ENCODE results near the gene GNG7.
"Not testable (repeated sequence)": the region's sequence is repeated elsewhere in the genome, so short reads cannot be mapped to it uniquely, and the experiment has no call there.

GNG7 gene

DNA sequence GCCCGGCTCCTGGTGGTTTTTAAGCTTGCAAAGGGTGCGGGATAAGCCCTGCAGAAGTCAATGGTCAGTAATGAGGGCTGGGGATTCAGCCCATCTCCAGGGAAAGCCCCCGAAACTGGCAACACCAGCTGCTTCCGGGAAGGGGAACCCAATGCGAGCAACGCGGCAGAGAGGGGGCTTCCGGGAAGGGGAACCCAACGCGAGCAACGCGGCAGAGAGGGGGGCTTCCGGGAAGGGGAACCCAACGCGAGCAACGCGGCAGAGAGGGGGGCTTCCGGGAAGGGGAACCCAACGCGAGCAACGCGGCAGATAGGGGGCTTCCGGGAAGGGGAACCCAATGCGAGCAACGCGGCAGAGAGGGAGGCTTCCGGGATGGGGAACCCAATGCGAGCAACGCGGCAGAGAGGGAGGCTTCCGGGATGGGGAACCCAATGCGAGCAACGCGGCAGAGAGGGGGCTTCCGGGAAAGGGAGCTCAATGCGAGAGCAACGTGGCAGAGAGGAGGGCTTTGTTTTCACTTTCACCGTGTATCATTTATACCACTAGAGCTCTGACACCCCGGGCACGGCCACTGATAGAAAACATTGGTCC is 80.0 kb downstream of the GNG7 start:
- not testable (repeated sequence) for H3K36me3 ChIP-seq (ENCODE audit: insufficient read depth, low read length); H3K4me2 ChIP-seq (ENCODE audit: low read length); H3K9ac ChIP-seq (ENCODE audit: low read depth, low read length); H3K4me3 ChIP-seq (ENCODE audit: low read length); H3K9me3 ChIP-seq (replicated peaks; ENCODE audit: low read length); H3K27me3 ChIP-seq (ENCODE audit: control insufficient read depth, insufficient read depth, low read length)
- H3K4me1 ChIP-seq (ENCODE audit: control insufficient read depth, insufficient read depth, low read length): peaks cover 32% of the 10 kb centered on the region

- H3K4me3 ChIP-seq (ENCODE audit: low read length): no peak overlapping the region
- peak overlapping the region; percentile 63 for H3K9ac ChIP-seq (ENCODE audit: low read depth, low read length)
- H3K4me1 ChIP-seq (ENCODE audit: control insufficient read depth, insufficient read depth, low read length): peaks cover 18% of the 10 kb centered on the region
- H3K9me3 ChIP-seq (replicated peaks; ENCODE audit: low read length): no peaks in the 10 kb centered on the region
- peak overlapping the region; percentile 69 for H3K4me2 ChIP-seq (ENCODE audit: low read length)
- no peaks in the 10 kb centered on the region for H3K36me3 ChIP-seq (ENCODE audit: insufficient read depth, low read length)
- H3K27me3 ChIP-seq (ENCODE audit: control insufficient read depth, insufficient read depth, low read length): no peaks in the 10 kb centered on the region
Observed at GRCh38 chr19:2619076-2619475, 83.4 kb downstream of the GNG7 start.

DNA sequence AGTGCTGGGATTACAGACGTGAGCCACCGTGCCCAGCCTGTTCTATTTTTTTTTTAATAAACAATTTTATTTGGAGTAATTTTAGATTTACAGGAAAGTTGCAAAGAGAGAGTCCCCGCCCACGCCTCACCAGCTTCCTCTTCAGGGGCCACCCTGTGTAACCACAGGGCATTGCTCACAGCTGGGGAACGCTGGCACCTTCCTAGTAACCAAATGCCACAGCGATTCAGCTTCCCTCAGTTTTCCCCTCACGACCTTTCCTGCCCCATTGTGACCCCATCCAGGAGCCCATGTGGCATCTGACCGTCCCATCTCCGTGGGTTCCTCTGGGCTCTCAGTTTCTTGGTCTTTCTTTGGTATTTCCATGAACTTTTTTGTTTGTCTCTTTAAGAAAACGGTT is 83.9 kb downstream of the GNG7 start:
- Histone ChIP-seq H3K27me3 (ENCODE audit: control insufficient read depth, insufficient read depth, low read length) (no peaks in the 10 kb centered on the region), H3K9ac (ENCODE audit: low read depth, low read length) (peak overlapping the region; percentile 63), H3K9me3 (replicated peaks; ENCODE audit: low read length) (no peaks in the 10 kb centered on the region), H3K4me2 (ENCODE audit: low read length) (peak overlapping the region; percentile 69), H3K4me1 (ENCODE audit: control insufficient read depth, insufficient read depth, low read length) (peaks cover 18% of the 10 kb centered on the region), H3K36me3 (ENCODE audit: insufficient read depth, low read length) (no peaks in the 10 kb centered on the region), H3K4me3 (ENCODE audit: low read length) (peak overlapping the region; percentile 38)

- Histone ChIP-seq H3K4me1 (ENCODE audit: control insufficient read depth, insufficient read depth, low read length) (peaks cover 18% of the 10 kb centered on the region), H3K9ac (ENCODE audit: low read depth, low read length) (no peak overlapping the region), H3K27me3 (ENCODE audit: control insufficient read depth, insufficient read depth, low read length) (no peaks in the 10 kb centered on the region)
Observed at GRCh38 chr19:2617393-2618165, 84.9 kb downstream of the GNG7 start.

DNA sequence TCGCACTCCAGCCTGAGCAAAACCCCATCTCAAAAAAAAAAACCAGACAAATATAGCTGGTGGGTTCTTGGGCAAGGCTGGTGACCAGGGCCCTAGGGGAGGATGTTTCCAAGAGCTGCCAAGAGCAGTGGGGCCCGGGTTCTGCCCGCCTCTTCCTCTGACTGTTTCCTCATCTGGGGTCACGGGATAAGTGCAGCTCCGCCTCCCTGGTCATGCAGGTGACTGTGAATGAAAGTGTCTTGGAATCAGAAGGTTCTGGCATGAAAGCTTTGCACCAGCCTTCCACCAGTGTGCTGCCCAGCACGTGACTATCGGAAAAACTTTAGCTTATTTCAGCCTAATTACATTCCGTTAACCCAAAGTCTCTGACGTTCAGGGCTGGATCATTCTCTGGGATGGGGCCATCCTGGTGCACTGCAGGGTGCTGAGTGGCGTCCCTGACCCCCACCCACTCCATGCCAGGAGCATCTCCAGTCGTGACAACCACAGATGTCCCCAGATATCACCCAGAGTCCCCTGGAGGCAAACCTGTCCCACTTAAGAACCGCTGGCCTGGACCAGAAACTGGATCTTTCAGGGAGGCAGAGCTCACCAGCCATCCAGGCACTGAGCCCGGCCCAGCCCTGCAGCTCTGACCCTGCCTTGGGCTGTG is 85.6 kb downstream of the GNG7 start:
- H3K27me3 ChIP-seq (ENCODE audit: control insufficient read depth, insufficient read depth, low read length): no peaks in the 10 kb centered on the region
- no peak overlapping the region for H3K4me2 ChIP-seq (ENCODE audit: low read length)
- H3K4me1 ChIP-seq (ENCODE audit: control insufficient read depth, insufficient read depth, low read length): peaks cover 18% of the 10 kb centered on the region
- H3K9me3 ChIP-seq (replicated peaks; ENCODE audit: low read length): no peaks in the 10 kb centered on the region
- no peaks in the 10 kb centered on the region for H3K36me3 ChIP-seq (ENCODE audit: insufficient read depth, low read length)
- no peak overlapping the region for H3K4me3 ChIP-seq (ENCODE audit: low read length)
- no peak overlapping the region for H3K9ac ChIP-seq (ENCODE audit: low read depth, low read length)

More at GRCh38 chr19:2617393-2618165, 84.9 kb downstream of the GNG7 start:
- Histone ChIP-seq H3K36me3 (ENCODE audit: insufficient read depth, low read length) (no peaks in the 10 kb centered on the region), H3K4me2 (ENCODE audit: low read length) (no peak overlapping the region), H3K9me3 (replicated peaks; ENCODE audit: low read length) (no peaks in the 10 kb centered on the region), H3K4me3 (ENCODE audit: low read length) (no peak overlapping the region)

GRCh38 chr19:2615782-2616181 is 86.7 kb downstream of the GNG7 start:
- Histone ChIP-seq H3K9me3 (replicated peaks; ENCODE audit: low read length) (no peaks in the 10 kb centered on the region), H3K4me3 (ENCODE audit: low read length) (no peak overlapping the region)

DNA sequence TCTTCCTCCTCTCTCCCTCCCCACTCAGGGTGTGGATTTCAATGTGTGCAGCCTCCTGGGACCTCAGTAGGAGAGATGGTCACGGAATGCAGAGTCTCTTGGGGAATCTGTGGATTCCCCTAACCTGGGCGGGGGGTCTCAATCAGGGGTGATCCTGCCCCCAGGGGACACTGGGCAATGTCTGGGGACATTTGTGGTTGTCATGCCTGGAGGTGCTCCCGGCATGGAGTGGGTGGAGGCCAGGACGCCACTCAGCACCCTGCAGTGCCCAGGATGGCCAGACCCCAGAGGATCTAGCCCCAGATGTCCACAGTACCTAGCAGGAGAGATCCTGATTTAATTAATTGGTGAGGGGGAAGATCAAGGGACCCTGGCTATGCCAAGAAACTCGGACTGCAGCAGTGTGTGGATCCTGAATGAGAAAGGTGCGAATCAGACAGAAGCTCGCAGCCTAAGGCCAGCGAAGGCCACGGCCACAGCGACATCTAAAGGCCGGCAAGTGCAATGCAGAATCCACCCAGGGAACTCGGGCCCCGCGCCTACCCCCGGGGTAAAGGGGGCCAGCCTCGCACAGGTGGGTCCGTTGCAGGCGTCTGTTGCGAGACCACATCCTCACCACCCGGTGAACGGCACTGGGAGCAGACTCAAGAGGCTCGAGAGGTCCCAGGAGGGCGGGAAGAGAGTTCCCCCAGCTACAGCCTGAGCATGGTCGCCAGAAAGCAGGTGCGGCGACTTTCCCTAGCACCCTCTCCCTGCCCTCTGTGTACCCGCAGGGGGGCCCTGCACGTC is 88.8 kb downstream of the GNG7 start:
- Histone ChIP-seq H3K4me2 (ENCODE audit: low read length) (no peak overlapping the region), H3K9ac (ENCODE audit: low read depth, low read length) (no peak overlapping the region), H3K4me1 (ENCODE audit: control insufficient read depth, insufficient read depth, low read length) (peaks cover 9% of the 10 kb centered on the region), H3K36me3 (ENCODE audit: insufficient read depth, low read length) (no peaks in the 10 kb centered on the region), H3K27me3 (ENCODE audit: control insufficient read depth, insufficient read depth, low read length) (no peaks in the 10 kb centered on the region), H3K4me3 (ENCODE audit: low read length) (no peak overlapping the region), H3K9me3 (replicated peaks; ENCODE audit: low read length) (no peaks in the 10 kb centered on the region)

More at GRCh38 chr19:2615782-2616181, 86.7 kb downstream of the GNG7 start:
- Histone ChIP-seq H3K4me1 (ENCODE audit: control insufficient read depth, insufficient read depth, low read length) (peaks cover 18% of the 10 kb centered on the region), H3K9ac (ENCODE audit: low read depth, low read length) (no peak overlapping the region), H3K27me3 (ENCODE audit: control insufficient read depth, insufficient read depth, low read length) (no peaks in the 10 kb centered on the region), H3K4me2 (ENCODE audit: low read length) (no peak overlapping the region), H3K36me3 (ENCODE audit: insufficient read depth, low read length) (no peaks in the 10 kb centered on the region)

GRCh38 chr19:2612619-2613249 is 89.8 kb downstream of the GNG7 start:
- H3K4me1 ChIP-seq (ENCODE audit: control insufficient read depth, insufficient read depth, low read length): no peaks in the 10 kb centered on the region
- no peak overlapping the region for H3K4me3 ChIP-seq (ENCODE audit: low read length)
- H3K9ac ChIP-seq (ENCODE audit: low read depth, low read length): no peak overlapping the region
- H3K36me3 ChIP-seq (ENCODE audit: insufficient read depth, low read length): no peaks in the 10 kb centered on the region
- no peaks in the 10 kb centered on the region for H3K27me3 ChIP-seq (ENCODE audit: control insufficient read depth, insufficient read depth, low read length)
- no peaks in the 10 kb centered on the region for H3K9me3 ChIP-seq (replicated peaks; ENCODE audit: low read length)
- H3K4me2 ChIP-seq (ENCODE audit: low read length): no peak overlapping the region

GRCh38 chr19:2611483-2612464 is 90.7 kb downstream of the GNG7 start:
- no peak overlapping the region for H3K9ac ChIP-seq (ENCODE audit: low read depth, low read length)
- no peaks in the 10 kb centered on the region for H3K4me1 ChIP-seq (ENCODE audit: control insufficient read depth, insufficient read depth, low read length)
- no peaks in the 10 kb centered on the region for H3K36me3 ChIP-seq (ENCODE audit: insufficient read depth, low read length)
- H3K9me3 ChIP-seq (replicated peaks; ENCODE audit: low read length): no peaks in the 10 kb centered on the region
- peak overlapping the region; percentile 87 for H3K4me2 ChIP-seq (ENCODE audit: low read length)
- H3K4me3 ChIP-seq (ENCODE audit: low read length): no peak overlapping the region
- H3K27me3 ChIP-seq (ENCODE audit: control insufficient read depth, insufficient read depth, low read length): no peaks in the 10 kb centered on the region
